Psoas muscle (tissue), 8 donors: ENCODE data around the gene UPF1. TPM values are rescaled to one million over a fixed set of nuclear protein-coding genes. Genes with fewer than 3 reads are reported as not detected.
A peak's percentile ranks its signal among the peaks of the same experiment; 100 is the strongest.
"Not testable (repeated sequence)": the region's sequence is repeated elsewhere in the genome, so short reads cannot be mapped to it uniquely, and the experiment has no call there.

ENCODE experiments used
- ATAC-seq, 4 donors: fragments of 200-7000 bp; cut with Tn5 transposase; one replicate each; pipeline ENCODE4 v1.9.1; 2020; ENCODE audit warnings: moderate library complexity in 3 of 4, mild to moderate bottlenecking in 2 of 4
- DNase-seq, 2 donors: peaks; one replicate each; pipeline ENCODE4 v3.0.0-alpha.2; 2020
- H3K27ac ChIP-seq: fragments of 200-600 bp; one replicate; pipeline ENCODE4 v1.8.0; 2022
- H3K27me3 ChIP-seq, 3 donors: fragments of 200-600 bp in 1 of 3; one replicate each; pipeline versions ENCODE4 v1.6.1 to v1.8.0; 2013 to 2022; ENCODE audit warnings: low read length in 2 of 3, mild to moderate bottlenecking in 2 of 3, moderate library complexity in 1 of 3; ENCODE audit not compliant: insufficient read depth in 3 of 3
- H3K36me3 ChIP-seq, 2 donors: fragments of 200-600 bp in 1 of 2; one replicate each; pipeline versions ENCODE4 v1.6.1 to v1.8.0; 2013 to 2022; ENCODE audit warnings: low read depth in 1 of 2, mild to moderate bottlenecking in 1 of 2, moderate library complexity in 1 of 2; ENCODE audit not compliant: insufficient read depth in 1 of 2
- H3K4me1 ChIP-seq: fragments of 200-600 bp; one replicate; pipeline ENCODE4 v1.8.0; 2022
- H3K4me3 ChIP-seq: fragments of 200-600 bp; one replicate; pipeline ENCODE4 v1.8.0; 2022; ENCODE audit warnings: mild to moderate bottlenecking
- H3K9me3 ChIP-seq: fragments of 200-600 bp; one replicate; pipeline ENCODE4 v1.8.0; 2022
- WGBS, 3 donors: extraction: QIAGEN DNeasy Blood & Tissue Kit; methylation state at CpG; one replicate each; pipeline versions ENCODE4 v1.1.6 to v1.1.7; 2013; 5-methylcytosine and 5-hydroxymethylcytosine counted together
- intact Hi-C, 2 donors: fragments of 100-400 bp; cut with DNase I; formaldehyde crosslinking; loops; one replicate each; pipeline versions ENCODE4 v1.11.0 to v1.14.2; 2022
- polyA plus RNA-seq, 3 donors: library from polyadenylated mRNA; stranded (reverse); fragments of 200-250 nt; gene quantifications; one replicate each; pipeline ENCODE4 v1.2.3, GENCODE V29; 2013
- total RNA-seq, 4 donors: library from RNA; stranded (reverse); fragmentation: NEBNext Ultra II Directional in 2 of 4; extraction: Animal tissue kit (Norgen Biotek cat#: 25700) in 2 of 4; gene quantifications; one replicate each; pipeline versions ENCODE4 v1.2.1 to v1.2.4, GENCODE V29; 2021 to 2023
- TF ChIP-seq, protein P1 (sequence below): fragments of 200-600 bp; IDR thresholded peaks from one replicate; pipeline ENCODE4 v1.8.0; 2022; ENCODE audit warnings: antibody characterized with exemption
- donor health status: healthy with polysubstance abuse.
- donor health status: DM: no; HTN: no; CAD: no; lungs with moderate emphysema.
- donor health status: Bipolar disorder and iron deficiency.
- donor health status: healthy.
- donor health status: DM: yes; HTN: yes; CAD: no.
- donor health status: DM: no; HTN: no; CAD: no.
- donor health status: DM: no; HTN: no; CAD: no.
- donor health status: DM: yes; HTN: yes; CAD: no.

The UPF1 gene
- total and polyA plus RNA-seq, 7 donors, result 15.6 to 45.0 (median 34.6) TPM

DNA sequence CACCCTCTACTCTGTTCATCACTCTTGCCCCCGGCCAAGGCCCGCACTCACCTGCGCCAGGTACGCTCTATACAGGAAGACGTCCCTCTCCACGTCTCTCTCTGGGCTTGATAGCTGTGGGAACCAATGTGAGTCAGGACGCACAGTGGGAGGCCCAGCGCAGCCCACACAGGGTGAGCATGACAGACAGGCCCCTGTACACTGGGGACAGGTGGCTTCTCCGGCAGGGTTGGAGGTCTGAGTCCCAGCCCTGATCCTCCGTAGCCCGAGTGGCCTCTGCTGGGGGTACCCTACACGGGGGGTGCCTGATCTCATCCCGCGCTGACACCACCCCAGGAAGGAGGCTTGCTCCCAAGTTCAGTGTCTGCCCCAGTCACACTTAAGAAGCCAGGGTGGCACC lies 81.2 kb downstream of the UPF1 start:
- Histone ChIP-seq H3K4me3 (no peak overlapping the region), H3K4me1 (peaks cover 5% of the 10 kb centered on the region), H3K27me3 (no peaks in the 10 kb centered on the region), H3K27ac (no peak overlapping the region), H3K36me3 (peaks cover 0 to 36% of the 10 kb centered on the region in 2 donors), H3K9me3 (no peaks in the 10 kb centered on the region)
- WGBS, 3 donors, result 91 to 97% (median 94%) methylated on average over 12 to 14 of the region's 14 CpGs
- TF ChIP-seq, protein P1, sequence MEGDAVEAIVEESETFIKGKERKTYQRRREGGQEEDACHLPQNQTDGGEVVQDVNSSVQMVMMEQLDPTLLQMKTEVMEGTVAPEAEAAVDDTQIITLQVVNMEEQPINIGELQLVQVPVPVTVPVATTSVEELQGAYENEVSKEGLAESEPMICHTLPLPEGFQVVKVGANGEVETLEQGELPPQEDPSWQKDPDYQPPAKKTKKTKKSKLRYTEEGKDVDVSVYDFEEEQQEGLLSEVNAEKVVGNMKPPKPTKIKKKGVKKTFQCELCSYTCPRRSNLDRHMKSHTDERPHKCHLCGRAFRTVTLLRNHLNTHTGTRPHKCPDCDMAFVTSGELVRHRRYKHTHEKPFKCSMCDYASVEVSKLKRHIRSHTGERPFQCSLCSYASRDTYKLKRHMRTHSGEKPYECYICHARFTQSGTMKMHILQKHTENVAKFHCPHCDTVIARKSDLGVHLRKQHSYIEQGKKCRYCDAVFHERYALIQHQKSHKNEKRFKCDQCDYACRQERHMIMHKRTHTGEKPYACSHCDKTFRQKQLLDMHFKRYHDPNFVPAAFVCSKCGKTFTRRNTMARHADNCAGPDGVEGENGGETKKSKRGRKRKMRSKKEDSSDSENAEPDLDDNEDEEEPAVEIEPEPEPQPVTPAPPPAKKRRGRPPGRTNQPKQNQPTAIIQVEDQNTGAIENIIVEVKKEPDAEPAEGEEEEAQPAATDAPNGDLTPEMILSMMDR, result no peak
- no peak for ATAC-seq
- DNase-seq, result no peak
- intact Hi-C loops, result no loop called here

GRCh38 chr19:18913466-18913865 lies 81.7 kb downstream of the UPF1 start:
- no peak overlapping the region for H3K4me3 ChIP-seq
- H3K36me3 ChIP-seq, result peaks cover 0 to 36% of the 10 kb centered on the region in 2 donors
- TF ChIP-seq, protein P1, result no peak
- H3K9me3 ChIP-seq, result no peaks in the 10 kb centered on the region
- WGBS, 3 donors, result 81 to 87% (median 86%) methylated on average over 4 to 5 of the region's 5 CpGs
- H3K27ac ChIP-seq, result no peak overlapping the region
- no peak for ATAC-seq
- intact Hi-C loops, result no loop called here
- peaks cover 9% of the 10 kb centered on the region for H3K4me1 ChIP-seq
- DNase-seq, result no peak
- H3K27me3 ChIP-seq, result no peaks in the 10 kb centered on the region

- TF ChIP-seq, protein P1, result peak; percentile 48
- H3K4me1 ChIP-seq, result peaks cover 16% of the 10 kb centered on the region
- H3K27me3 ChIP-seq, result no peaks in the 10 kb centered on the region
- no peak overlapping the region for H3K4me3 ChIP-seq
- intact Hi-C loops, result no loop called here
- DNase-seq (peak; percentile 49 to 71), ATAC-seq (peak in 2 of 4 donors; percentile 9 to 10)
- 41 to 51% (median 41%) methylated on average over 5 of the region's 5 CpGs for WGBS, 3 donors
- H3K27ac ChIP-seq, result no peak overlapping the region
- H3K36me3 ChIP-seq, result peaks cover 0 to 22% of the 10 kb centered on the region in 2 donors
- no peaks in the 10 kb centered on the region for H3K9me3 ChIP-seq
These were observed 83.9 kb downstream of the UPF1 start for GRCh38 chr19:18915639-18916038.

GRCh38 chr19:18917593-18917992 lies 85.8 kb downstream of the UPF1 start:
- ATAC-seq, H3K9me3 ChIP-seq, intact Hi-C loops, DNase-seq, H3K27ac ChIP-seq, H3K27me3 ChIP-seq: not testable (repeated sequence)
- Histone ChIP-seq H3K36me3 (peaks cover 0 to 24% of the 10 kb centered on the region in 2 donors), H3K4me1 (peaks cover 20% of the 10 kb centered on the region), H3K4me3 (peak overlapping the region; percentile 81)
- WGBS, 3 donors, result 81 to 86% (median 86%) methylated on average over 9 of the region's 9 CpGs

Other genes with a start within 250 kb of the UPF1 start
- gene REX1BD, start 243.2 kb upstream of the UPF1 start, total RNA-seq, result 100 to 1,000 TPM in 1 of 4 donors, 10 to 100 TPM in 3; 52.1 to 105 (median 92.0) TPM
- 100 to 1,000 TPM in 1 of 3 donors, 10 to 100 TPM in 2; 67.7 to 105 (median 80.7) TPM for gene REX1BD, start 243.2 kb upstream of the UPF1 start, polyA plus RNA-seq
- gene CRLF1, start 225.2 kb upstream of the UPF1 start, total RNA-seq, result 10 to 100 TPM in 3 of 4 donors, 1 to 10 TPM in 1; 8.3 to 20.2 (median 14.2) TPM
- 10 to 100 TPM; 15.6 to 28.4 (median 19.3) TPM for gene CRLF1, start 225.2 kb upstream of the UPF1 start, polyA plus RNA-seq
- gene TMEM59L, start 219.1 kb upstream of the UPF1 start, total RNA-seq, result 1 to 10 TPM in 3 of 4 donors, under 1 TPM in 1; 0.79 to 3.2 (median 2.6) TPM
- gene TMEM59L, start 219.1 kb upstream of the UPF1 start, polyA plus RNA-seq, result 1 to 10 TPM in 2 of 3 donors, under 1 TPM in 1; 0.85 to 4.8 (median 1.5) TPM
- 1 to 10 TPM; 5.2 to 9.9 (median 7.0) TPM for gene KLHL26, start 194.9 kb upstream of the UPF1 start, total RNA-seq
- 1 to 10 TPM; 3.1 to 4.1 (median 3.5) TPM for gene KLHL26, start 194.9 kb upstream of the UPF1 start, polyA plus RNA-seq
- gene CRTC1, start 148.3 kb upstream of the UPF1 start, total RNA-seq, result 10 to 100 TPM in 2 of 4 donors, 1 to 10 TPM in 2; 8.1 to 12.5 (median 9.6) TPM
- 1 to 10 TPM; 4.5 to 6.6 (median 6.3) TPM for gene CRTC1, start 148.3 kb upstream of the UPF1 start, polyA plus RNA-seq
- gene COMP, start 40.7 kb upstream of the UPF1 start, total RNA-seq, result 1 to 10 TPM in 2 of 4 donors, under 1 TPM in 1, not detected in 1; 0.12 to 1.8 (median 1.5) TPM
- under 1 TPM; 0.10 to 0.94 (median 0.75) TPM for gene COMP, start 40.7 kb upstream of the UPF1 start, polyA plus RNA-seq
- 1 to 10 TPM; 4.3 to 6.4 (median 5.3) TPM for gene CERS1, start 64.2 kb downstream of the UPF1 start, total RNA-seq
- gene CERS1, start 64.2 kb downstream of the UPF1 start, polyA plus RNA-seq, result 1 to 10 TPM; 2.1 to 4.6 (median 4.0) TPM
- 100 to 1,000 TPM in 3 of 4 donors, 10 to 100 TPM in 1; 91.5 to 110 (median 105) TPM for gene COPE, start 87.4 kb downstream of the UPF1 start, total RNA-seq
- gene COPE, start 87.4 kb downstream of the UPF1 start, polyA plus RNA-seq, result 100 to 1,000 TPM; 117 to 173 (median 130) TPM
- 10 to 100 TPM; 27.2 to 35.3 (median 30.3) TPM for gene DDX49, start 87.8 kb downstream of the UPF1 start, total RNA-seq
- gene DDX49, start 87.8 kb downstream of the UPF1 start, polyA plus RNA-seq, result 10 to 100 TPM; 47.2 to 73.1 (median 47.7) TPM
- 10 to 100 TPM; 61.4 to 77.9 (median 67.7) TPM for gene HOMER3, start 109.3 kb downstream of the UPF1 start, total RNA-seq
- gene HOMER3, start 109.3 kb downstream of the UPF1 start, polyA plus RNA-seq, result 10 to 100 TPM; 72.9 to 86.2 (median 83.1) TPM
- 10 to 100 TPM; 41.3 to 53.3 (median 48.1) TPM for gene SUGP2, start 201.6 kb downstream of the UPF1 start, total RNA-seq
- 10 to 100 TPM; 31.8 to 45.3 (median 34.4) TPM for gene SUGP2, start 201.6 kb downstream of the UPF1 start, polyA plus RNA-seq
- gene ARMC6, start 201.6 kb downstream of the UPF1 start, total RNA-seq, result 10 to 100 TPM; 13.7 to 22.6 (median 18.8) TPM
- gene ARMC6, start 201.6 kb downstream of the UPF1 start, polyA plus RNA-seq, result 10 to 100 TPM; 22.8 to 74.1 (median 25.7) TPM
- gene SLC25A42, start 232.0 kb downstream of the UPF1 start, total RNA-seq, result 10 to 100 TPM; 14.7 to 40.2 (median 24.5) TPM
- gene SLC25A42, start 232.0 kb downstream of the UPF1 start, polyA plus RNA-seq, result 10 to 100 TPM in 2 of 3 donors, 1 to 10 TPM in 1; 4.6 to 31.9 (median 12.2) TPM